Measurements from ENCODE around the gene CWC25.

Gene CWC25

GRCh38 chr17:38783227-38783626 lies 41.9 kb downstream of the CWC25 start:
- no peak for DNase-seq (ENCODE audit: low spot score)

DNA sequence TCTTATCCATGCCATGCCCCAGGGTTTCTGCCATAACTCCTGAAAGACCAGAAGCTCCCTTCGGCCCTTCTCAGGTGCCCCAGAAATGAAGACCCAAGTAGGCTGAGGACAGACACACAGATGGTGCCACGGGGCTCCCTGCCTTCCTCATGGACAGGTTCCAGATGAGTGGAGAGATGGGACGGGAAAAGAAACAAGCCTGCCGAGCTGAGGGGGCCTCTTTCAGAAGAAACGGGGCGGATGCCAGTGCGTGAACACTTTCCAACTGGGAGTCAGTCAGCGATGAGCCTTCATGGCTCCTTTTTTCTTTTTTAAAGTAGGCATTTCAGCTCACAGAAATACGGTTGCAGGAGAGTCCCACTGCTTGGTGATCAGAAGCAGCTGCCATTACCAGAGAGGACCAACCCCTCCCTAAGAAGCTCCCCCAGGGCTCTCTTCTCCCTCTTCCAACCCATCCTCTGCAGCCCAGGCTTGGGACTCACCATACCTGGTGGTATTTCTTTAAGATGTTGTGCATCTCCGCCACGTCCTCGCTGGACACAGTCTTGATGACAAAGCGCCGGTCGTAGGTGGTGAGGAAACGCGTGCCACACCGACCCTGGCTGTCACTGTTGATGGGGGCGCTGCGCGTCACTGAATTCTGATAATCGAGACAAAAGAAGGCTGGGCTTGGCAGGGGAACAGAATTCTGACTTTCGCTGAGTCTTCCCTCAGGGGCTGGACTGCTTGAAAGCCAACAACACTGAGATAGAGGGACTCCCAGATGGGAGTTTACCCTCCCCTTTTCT lies 45.0 kb downstream of the CWC25 start:
- no peak for DNase-seq (ENCODE audit: low spot score)

DNA sequence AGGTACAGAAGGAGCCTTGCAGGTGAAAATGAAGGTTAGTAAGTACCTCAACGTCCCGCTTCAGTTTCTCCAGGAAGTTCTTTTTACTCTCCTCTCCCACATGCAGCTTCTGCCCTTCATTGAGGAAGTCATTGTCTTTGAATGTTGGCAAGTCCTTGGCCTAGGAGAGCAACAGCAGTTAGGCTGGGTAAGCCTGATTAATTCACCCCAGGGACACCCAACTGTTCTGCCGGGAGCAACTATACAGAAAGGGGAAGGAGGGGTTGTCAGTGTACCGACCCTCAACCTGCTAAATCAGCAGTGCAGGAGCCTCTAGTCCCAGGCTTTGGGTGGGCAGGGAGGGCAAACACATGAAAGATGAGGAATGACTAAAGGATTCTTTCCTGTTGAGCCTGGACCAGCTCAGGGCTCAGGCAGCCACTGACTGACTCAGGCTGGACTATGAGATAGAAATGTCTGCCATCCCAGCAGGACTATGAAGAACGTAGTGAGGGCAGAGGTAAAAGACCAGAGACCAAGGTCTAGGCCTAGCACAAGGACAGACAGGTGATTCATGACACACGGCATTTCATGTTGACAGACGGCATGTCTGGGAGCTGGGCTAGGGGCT lies 47.4 kb downstream of the CWC25 start:
- DNase-seq (ENCODE audit: low spot score) = no peak

DNA sequence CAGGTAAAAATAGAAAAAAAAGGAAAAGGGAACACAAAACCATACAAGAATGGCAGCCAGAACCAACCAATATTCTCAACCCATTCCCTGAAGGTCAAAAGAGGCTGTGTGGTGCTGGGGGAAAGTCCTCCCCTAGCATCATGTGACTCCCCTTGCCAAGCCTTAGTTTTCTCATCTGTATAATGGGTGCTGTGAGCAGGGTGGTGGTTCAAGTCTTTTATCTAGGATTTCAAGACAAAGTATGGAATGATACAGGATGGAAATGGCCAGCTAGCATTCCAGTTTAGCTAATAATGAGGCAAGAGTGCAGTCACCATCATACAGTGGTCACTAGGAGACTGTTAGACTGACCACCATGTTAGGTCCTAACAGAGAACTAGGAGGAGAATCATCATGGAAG lies 51.9 kb downstream of the CWC25 start:
- no peak for DNase-seq (ENCODE audit: low spot score)

DNA sequence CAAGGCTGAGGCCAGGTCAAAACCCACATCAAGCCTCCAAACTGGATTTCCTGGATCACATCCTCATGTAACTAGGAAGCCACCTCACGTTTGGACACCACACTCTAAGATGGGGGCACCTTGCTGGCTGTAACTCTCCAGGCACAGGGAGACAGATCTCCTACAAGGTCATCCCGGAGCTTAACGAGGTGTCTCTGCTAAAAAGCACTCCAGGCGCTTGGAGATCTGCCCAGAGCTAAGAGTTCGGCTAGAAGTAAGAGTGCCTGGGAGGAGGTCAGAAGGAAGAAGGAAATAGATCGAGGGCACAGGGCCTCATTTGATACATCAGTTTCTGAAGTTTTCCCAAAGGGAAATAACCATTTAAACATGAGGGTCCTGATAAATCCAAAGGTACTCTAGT lies 56.7 kb downstream of the CWC25 start:
- DNase-seq (ENCODE audit: low spot score) = no peak

DNA sequence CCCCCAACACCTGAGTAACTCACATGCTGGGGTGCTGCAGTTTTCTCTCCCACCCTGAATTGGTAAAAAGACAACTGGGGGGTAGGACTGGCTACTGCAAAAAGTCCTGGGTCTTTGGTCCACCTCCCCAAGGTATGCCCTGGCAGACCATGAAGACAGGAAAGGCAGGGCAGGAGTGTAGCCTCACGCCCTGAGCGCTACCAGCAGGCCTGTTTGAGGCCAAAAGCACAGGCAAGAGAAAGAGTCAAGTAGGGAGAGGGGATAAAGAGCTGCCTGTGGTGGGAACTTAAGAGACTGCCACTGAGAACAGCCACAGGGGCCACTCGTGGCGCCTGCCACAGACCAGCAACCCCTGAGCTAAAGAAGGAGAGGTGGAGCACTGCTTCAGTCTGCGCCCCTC lies 58.8 kb downstream of the CWC25 start:
- DNase-seq (ENCODE audit: low spot score) = no peak

- DNase-seq (ENCODE audit: low spot score) = no peak
Measured at GRCh38 chr17:38762231-38762630, 62.9 kb downstream of the CWC25 start.

- peak; percentile 46 for DNase-seq (ENCODE audit: low spot score)
Measured at GRCh38 chr17:38761612-38762011, 63.5 kb downstream of the CWC25 start.

DNA sequence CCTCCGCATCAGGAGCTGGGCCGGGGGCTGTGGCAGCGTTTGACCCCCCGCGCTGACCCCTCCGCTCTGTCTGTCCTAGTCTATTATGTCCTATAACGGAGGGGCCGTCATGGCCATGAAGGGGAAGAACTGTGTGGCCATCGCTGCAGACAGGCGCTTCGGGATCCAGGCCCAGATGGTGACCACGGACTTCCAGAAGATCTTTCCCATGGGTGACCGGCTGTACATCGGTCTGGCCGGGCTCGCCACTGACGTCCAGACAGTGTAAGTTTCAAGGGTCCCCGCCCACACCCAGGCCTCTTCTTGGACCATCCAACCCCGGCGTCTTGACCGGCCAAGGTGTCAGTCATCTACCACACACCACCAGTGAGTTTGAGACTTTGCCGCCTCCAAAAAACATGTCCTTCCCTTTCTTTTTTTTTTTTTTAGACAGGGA lies 72.0 kb downstream of the CWC25 start:
- no peak for DNase-seq (ENCODE audit: low spot score)

GRCh38 chr17:38752308-38753070 lies 72.6 kb downstream of the CWC25 start, which contains the start of gene PSMB3:
Gene PSMB3, plus strand, starts transcription at chr17:38752741. Its CDS starts 86 bp downstream, at chr17:38752827.
- peak; percentile 95 for DNase-seq (ENCODE audit: low spot score)

GRCh38 chr17:38751808-38752307 lies 73.3 kb downstream of the CWC25 start:
- peak; percentile 35 for DNase-seq (ENCODE audit: low spot score)

DNA sequence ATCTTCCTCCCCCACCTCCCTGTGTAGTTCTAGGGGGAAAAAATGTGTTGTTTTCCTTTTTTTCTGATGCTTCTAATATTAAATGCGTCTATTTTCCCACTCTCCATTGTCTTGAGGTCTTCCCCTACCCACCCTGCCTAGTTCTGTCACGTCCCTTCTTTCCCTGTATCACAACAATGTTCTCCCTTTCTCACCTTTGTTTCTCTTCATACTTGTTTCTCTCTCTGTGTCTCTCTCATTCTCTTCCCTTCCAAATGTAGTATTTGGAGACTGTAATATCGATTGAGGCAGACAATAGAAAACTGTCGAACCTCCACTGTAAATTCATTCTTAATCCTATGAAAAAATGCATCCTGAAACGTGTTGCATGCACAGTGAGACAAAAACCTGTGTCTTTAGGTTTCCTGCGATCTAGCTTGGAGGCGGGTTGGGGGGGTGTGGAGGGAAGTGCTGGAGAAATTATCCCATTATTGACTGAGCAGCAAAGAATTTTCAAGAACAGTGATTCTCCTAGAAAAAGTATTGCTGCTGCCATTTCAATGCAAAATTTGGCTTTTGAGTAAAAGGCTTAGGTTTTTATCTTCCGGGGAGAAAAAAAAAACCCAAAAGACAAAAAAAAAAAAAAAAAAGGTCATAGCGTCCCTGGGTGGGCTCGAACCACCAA lies 73.8 kb downstream of the CWC25 start:
- DNase-seq (ENCODE audit: low spot score) = no peak
